ENCODE measurements around the gene ISYNA1.

DNA sequence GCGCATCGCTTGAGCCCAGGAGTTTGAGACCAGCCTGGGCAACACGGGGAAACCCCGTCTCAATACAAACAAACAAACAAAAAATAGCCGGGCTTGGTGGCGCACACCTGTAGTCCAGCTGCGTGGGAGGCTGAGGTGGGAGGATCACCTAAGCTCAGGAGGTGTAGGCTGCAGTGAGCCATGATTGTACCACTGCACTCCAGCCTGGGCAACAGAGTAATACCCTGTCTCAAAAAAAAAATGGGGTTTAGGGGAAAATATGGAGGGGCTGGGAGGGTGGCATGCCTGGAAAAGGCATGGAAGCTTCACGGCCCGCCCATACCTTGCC, 1.9 kb upstream of the ISYNA1 start:
- TF ChIP-seq, protein P1, sequence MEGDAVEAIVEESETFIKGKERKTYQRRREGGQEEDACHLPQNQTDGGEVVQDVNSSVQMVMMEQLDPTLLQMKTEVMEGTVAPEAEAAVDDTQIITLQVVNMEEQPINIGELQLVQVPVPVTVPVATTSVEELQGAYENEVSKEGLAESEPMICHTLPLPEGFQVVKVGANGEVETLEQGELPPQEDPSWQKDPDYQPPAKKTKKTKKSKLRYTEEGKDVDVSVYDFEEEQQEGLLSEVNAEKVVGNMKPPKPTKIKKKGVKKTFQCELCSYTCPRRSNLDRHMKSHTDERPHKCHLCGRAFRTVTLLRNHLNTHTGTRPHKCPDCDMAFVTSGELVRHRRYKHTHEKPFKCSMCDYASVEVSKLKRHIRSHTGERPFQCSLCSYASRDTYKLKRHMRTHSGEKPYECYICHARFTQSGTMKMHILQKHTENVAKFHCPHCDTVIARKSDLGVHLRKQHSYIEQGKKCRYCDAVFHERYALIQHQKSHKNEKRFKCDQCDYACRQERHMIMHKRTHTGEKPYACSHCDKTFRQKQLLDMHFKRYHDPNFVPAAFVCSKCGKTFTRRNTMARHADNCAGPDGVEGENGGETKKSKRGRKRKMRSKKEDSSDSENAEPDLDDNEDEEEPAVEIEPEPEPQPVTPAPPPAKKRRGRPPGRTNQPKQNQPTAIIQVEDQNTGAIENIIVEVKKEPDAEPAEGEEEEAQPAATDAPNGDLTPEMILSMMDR (IDR thresholded peaks at IDR 0.05; ENCODE audit: low read depth, low read length, poor library complexity, severe bottlenecking) = no peak
- no peak for TF ChIP-seq EZH2phosphoT487 (IDR thresholded peaks at IDR 0.05; ENCODE audit: borderline replicate concordance, low read length)

Measured in DOHH2 (cell line).